GM19043 (cell line): Measurements from ENCODE around the gene TUBB.

ENCODE experiments used
- ATAC-seq: cut with Tn5 transposase; IDR thresholded peaks from one replicate; pipeline ENCODE4 v1.9.1; 2021; ENCODE audit warnings: low read depth; ENCODE audit not compliant: unreplicated experiment

The TUBB gene

GRCh38 chr6:30719791-30720737 lies at the start of gene TUBB:
Gene TUBB, plus strand, starts transcription at chr6:30720352. Its CDS starts 155 bp downstream, at chr6:30720507.
- peak; percentile 40 for ATAC-seq

- ATAC-seq = no peak
These were observed 49.2 kb upstream of the TUBB start for GRCh38 chr6:30670760-30671527.

- peak; percentile 72 for ATAC-seq
These were observed 47.5 kb upstream of the TUBB start, which contains the start of gene DHX16 for GRCh38 chr6:30672445-30673253. Gene DHX16, minus strand, starts transcription at chr6:30673006. Its CDS starts 165 bp downstream, at chr6:30672841.

- ATAC-seq = no peak
These were observed 43.4 kb upstream of the TUBB start for GRCh38 chr6:30676660-30677285.

- no peak for ATAC-seq
These were observed 41.0 kb upstream of the TUBB start for GRCh38 chr6:30678964-30679726.

- no peak for ATAC-seq
These were observed 40.2 kb upstream of the TUBB start for GRCh38 chr6:30679765-30680535.

- ATAC-seq = no peak
These were observed 38.4 kb upstream of the TUBB start for GRCh38 chr6:30681766-30682142.

GRCh38 chr6:30682143-30683117 lies 37.7 kb upstream of the TUBB start:
- ATAC-seq = peak; percentile 35

GRCh38 chr6:30683183-30683979 lies 36.8 kb upstream of the TUBB start:
- ATAC-seq = no peak

- no peak for ATAC-seq
These were observed 36.2 kb upstream of the TUBB start for GRCh38 chr6:30683980-30684338.

- no peak for ATAC-seq
These were observed 35.6 kb upstream of the TUBB start for GRCh38 chr6:30684386-30685156.

- ATAC-seq = no peak
These were observed 34.8 kb upstream of the TUBB start for GRCh38 chr6:30685157-30686008.

GRCh38 chr6:30686009-30686907 lies 33.9 kb upstream of the TUBB start, which contains the start of gene PPP1R18:
Gene PPP1R18, minus strand, starts transcription at chr6:30686645. Its CDS starts 627 bp downstream, at chr6:30686018.
- no peak for ATAC-seq
